CD4-positive, alpha-beta T cell treated with Interleukin-6 at 100 ng/mL for 8 hours (primary cell): Measurements from ENCODE around the gene EVC.

ENCODE experiments used
- DNase-seq: peaks from one replicate; pipeline ENCODE4 v3.0.0-alpha.2; 2020; ENCODE audit warnings: mixed read lengths, low spot score

Gene EVC

GRCh38 chr4:5710961-5711478 is at the start of gene EVC:
EVC (plus strand) TSS chr4:5711201; CDS start chr4:5711381, 180 bp downstream.
- DNase-seq = no peak

- DNase-seq = no peak
These were observed 49.8 kb upstream of the EVC start for GRCh38 chr4:5661237-5661636.

- DNase-seq = no peak
These were observed 48.4 kb upstream of the EVC start for GRCh38 chr4:5662555-5662954.

GRCh38 chr4:5664778-5665177 is 46.2 kb upstream of the EVC start:
- no peak for DNase-seq

GRCh38 chr4:5666741-5667140 is 44.3 kb upstream of the EVC start:
- no peak for DNase-seq

GRCh38 chr4:5676763-5677162 is 34.2 kb upstream of the EVC start:
- no peak for DNase-seq

GRCh38 chr4:5678977-5679376 is 32.0 kb upstream of the EVC start:
- no peak for DNase-seq

- DNase-seq = no peak
These were observed 27.4 kb upstream of the EVC start for GRCh38 chr4:5683566-5683965.

GRCh38 chr4:5685296-5685695 is 25.7 kb upstream of the EVC start:
- no peak for DNase-seq

- DNase-seq = no peak
These were observed 24.7 kb upstream of the EVC start for GRCh38 chr4:5686338-5686737.

- no peak for DNase-seq
These were observed 21.9 kb upstream of the EVC start for GRCh38 chr4:5689065-5689464.

GRCh38 chr4:5691491-5692132 is 19.4 kb upstream of the EVC start:
- DNase-seq = no peak

GRCh38 chr4:5693871-5694270 is 17.1 kb upstream of the EVC start:
- DNase-seq = no peak

GRCh38 chr4:5696341-5696740 is 14.7 kb upstream of the EVC start:
- no peak for DNase-seq

GRCh38 chr4:5700459-5700858 is 10.5 kb upstream of the EVC start:
- DNase-seq = no peak

- no peak for DNase-seq
These were observed 9.0 kb upstream of the EVC start for GRCh38 chr4:5701971-5702370.

GRCh38 chr4:5703831-5704230 is 7.2 kb upstream of the EVC start:
- DNase-seq = no peak

- no peak for DNase-seq
These were observed 6.7 kb upstream of the EVC start for GRCh38 chr4:5704276-5704675.

- DNase-seq = no peak
These were observed 5.2 kb upstream of the EVC start for GRCh38 chr4:5705647-5706320.

GRCh38 chr4:5706486-5707290 is 4.3 kb upstream of the EVC start:
- DNase-seq = no peak

GRCh38 chr4:5707366-5707765 is 3.6 kb upstream of the EVC start:
- no peak for DNase-seq

GRCh38 chr4:5707778-5708448 is 3.1 kb upstream of the EVC start:
- no peak for DNase-seq
